ENCODE data around the gene TMED7.

The TMED7 gene

GRCh38 chr5:115607935-115608334 lies 17.9 kb downstream of the TMED7 start:
- TF ChIP-seq ZNF274 (IDR thresholded peaks at IDR 0.05; ENCODE audit: low read depth, low read length): no peak
- H3K4me3 ChIP-seq (ENCODE audit: low read length): no peak overlapping the region

DNA sequence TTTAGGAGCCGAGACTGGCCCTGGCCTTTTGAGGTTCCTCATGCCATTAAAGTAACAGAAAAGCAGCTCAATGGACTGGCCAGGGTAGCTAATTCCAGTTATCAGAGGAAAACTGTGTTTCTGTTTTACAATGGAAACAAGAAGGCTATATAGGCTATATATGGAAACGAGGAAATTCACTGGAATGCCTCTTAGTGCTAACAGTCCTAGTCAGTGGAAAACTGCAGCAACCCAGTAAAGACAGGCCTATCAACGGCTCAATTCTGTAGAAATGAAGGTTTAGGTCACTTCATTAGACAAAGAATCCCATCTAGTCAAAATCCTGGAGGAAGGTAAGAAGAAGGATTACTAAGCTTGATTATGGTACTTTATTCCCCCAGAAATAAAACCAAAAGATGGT lies 20.4 kb downstream of the TMED7 start:
- no peak for TF ChIP-seq ZNF274 (IDR thresholded peaks at IDR 0.05; ENCODE audit: low read depth, low read length)
- no peak overlapping the region for H3K4me3 ChIP-seq (ENCODE audit: low read length)

DNA sequence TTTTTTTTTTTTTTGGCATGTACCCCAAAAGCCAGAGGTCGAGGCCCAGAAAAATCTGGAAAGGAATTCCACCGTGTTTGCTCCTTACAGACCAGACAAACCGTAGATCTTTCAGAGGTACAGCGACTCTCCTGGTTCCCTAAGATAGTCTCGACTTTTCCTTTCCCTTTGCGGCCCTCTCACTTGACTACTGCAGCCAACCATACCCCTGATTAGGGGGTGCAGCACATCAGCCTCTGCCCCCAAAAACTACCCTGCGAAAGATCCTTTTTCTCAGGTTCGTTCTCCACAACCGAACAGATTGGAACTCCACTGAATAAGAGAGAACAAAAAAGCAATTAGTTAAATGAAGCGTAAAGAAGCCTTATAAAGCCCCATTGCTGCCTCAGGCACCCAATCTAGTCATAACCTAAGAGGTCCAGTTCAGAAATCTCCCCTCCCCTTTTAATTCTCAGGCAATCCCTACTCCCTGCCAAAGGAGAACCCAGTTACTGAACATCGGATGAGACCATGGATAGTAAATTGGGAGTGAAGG lies 23.2 kb downstream of the TMED7 start:
- H3K4me3 ChIP-seq (ENCODE audit: low read length): peak overlapping the region; percentile 59; the same call in 1 of the 2 replicates

DNA sequence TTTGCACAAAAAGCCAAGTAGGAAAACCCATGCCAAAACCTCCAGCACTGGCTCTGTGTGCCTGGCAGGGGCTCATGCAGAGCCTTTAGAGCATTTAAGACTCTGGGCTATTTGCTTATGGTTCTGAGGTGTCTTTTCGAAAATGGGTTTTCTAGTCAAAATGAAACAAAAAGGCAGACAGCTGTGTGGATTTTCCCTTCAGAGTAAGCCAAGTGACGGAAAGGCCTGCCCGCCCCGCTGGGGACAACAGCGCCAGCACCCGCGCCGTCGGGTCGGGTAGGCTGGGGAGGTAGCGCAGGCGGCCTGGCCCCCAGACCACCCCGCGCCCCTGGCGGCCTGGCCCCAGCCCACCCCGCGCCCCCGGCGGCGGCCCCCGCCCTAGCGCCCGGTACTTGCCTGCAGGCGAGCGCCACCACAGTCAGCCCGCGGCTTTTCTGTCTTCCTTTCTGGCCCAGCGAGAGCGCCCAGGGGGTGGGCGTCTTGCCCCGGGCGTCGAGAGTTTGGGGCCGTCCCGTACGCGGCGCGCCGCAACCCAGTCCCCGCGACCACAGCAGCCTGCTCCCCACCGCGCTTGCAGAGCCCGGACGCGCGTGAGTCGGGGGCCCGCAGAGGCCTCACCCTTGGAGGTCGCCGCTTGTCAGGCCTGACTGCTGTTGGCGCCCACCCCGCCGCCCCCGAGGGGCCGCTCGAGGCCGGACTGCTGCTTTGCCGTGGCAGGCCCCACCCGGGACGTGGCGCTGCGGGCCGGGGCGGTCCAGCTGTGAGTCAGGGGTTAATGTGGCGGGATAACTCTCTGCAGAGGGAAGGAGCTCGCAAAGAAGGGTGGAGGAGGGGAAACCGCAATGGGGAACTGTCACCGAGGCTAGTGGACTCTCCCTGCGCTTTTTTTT lies 23.9 kb downstream of the TMED7 start, which contains the start of gene TICAM2:
TSS of gene TICAM2 (minus strand) at position 779 of the 890 bp plus-strand sequence. CDS start 21,223 bp downstream, outside the sequence.
- no peak for TF ChIP-seq ZNF274 (IDR thresholded peaks at IDR 0.05; ENCODE audit: low read depth, low read length)
- H3K4me3 ChIP-seq (ENCODE audit: low read length): peak within 1 kb of the TSS; percentile 59

More for the DNA sequence above, 23.2 kb downstream of the TMED7 start:
- no peak for TF ChIP-seq ZNF274 (IDR thresholded peaks at IDR 0.05; ENCODE audit: low read depth, low read length)

DNA sequence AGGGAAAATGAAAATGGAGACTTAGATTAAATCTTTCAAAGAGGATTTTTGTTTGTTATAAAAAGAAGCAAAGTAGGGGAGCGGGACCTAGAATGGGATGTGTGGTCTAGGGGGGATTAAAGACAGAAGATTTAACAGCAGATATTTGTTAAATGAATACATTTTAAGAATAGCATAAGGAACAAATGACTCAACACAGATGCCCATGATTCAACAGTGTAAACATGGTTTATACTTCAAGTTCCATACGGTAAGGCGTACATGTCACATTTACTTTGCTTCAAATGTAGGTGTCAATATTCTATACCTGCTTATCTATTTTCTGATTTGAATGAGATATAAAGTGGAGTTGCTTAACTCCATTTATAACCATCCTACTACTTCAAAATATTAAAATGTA lies 25.1 kb downstream of the TMED7 start:
- H3K4me3 ChIP-seq (ENCODE audit: low read length): no peak overlapping the region; the same call in 1 of the 2 replicates

GRCh38 chr5:115599924-115600323 lies 25.9 kb downstream of the TMED7 start:
- no peak for TF ChIP-seq ZNF274 (IDR thresholded peaks at IDR 0.05; ENCODE audit: low read depth, low read length)
- H3K4me3 ChIP-seq (ENCODE audit: low read length): no peak overlapping the region

More for the DNA sequence above, 25.1 kb downstream of the TMED7 start:
- no peak for TF ChIP-seq ZNF274 (IDR thresholded peaks at IDR 0.05; ENCODE audit: low read depth, low read length)

DNA sequence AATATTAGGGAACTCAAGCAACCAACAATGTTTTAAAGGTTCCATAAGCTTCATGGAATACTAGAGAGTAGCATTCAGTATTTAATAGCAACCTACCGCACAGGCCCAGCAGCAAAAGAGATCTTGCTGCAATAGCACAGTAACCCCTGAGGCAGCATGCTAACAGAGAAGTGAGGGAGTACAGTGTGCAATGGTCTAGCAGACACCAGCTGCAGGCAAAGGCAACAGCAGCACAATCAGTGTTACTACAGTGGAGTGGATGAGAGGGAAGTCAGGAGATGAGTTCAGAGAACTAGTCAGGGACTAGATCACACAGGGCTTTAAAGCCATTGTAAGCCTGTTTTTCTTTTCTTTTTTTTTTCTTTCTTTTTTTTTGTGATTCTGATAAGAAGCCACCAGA lies 26.3 kb downstream of the TMED7 start:
- H3K4me3 ChIP-seq (ENCODE audit: low read length): no peak overlapping the region
- no peak for TF ChIP-seq ZNF274 (IDR thresholded peaks at IDR 0.05; ENCODE audit: low read depth, low read length)

GRCh38 chr5:115594128-115595047 lies 31.4 kb downstream of the TMED7 start:
- no peak overlapping the region for H3K4me3 ChIP-seq (ENCODE audit: low read length)
- TF ChIP-seq ZNF274 (IDR thresholded peaks at IDR 0.05; ENCODE audit: low read depth, low read length): no peak

DNA sequence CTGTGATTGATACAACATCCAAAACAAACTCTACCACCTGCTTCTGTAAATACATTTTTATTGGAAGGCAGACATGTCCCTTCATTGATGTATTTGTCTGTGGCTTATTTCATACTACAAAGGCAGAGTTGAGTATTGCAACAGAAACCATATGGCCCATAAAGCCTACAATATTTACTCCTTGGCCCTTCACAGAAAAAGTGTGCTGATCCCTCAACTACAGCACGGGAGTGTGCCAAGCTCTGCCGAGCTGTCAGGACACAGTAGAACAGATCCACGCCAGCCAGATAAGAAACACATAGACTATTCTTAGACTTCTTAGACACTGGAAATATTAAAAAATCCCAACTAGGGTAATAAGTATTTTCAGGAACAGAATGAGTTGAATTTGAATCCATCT lies 36.8 kb downstream of the TMED7 start:
- TF ChIP-seq ZNF274 (IDR thresholded peaks at IDR 0.05; ENCODE audit: low read depth, low read length): no peak
- no peak overlapping the region for H3K4me3 ChIP-seq (ENCODE audit: low read length)

- no peak for TF ChIP-seq ZNF274 (IDR thresholded peaks at IDR 0.05; ENCODE audit: low read depth, low read length)
- H3K4me3 ChIP-seq (ENCODE audit: low read length): no peak overlapping the region
Measured at GRCh38 chr5:115588640-115589039, 37.2 kb downstream of the TMED7 start.

GRCh38 chr5:115586525-115587146 lies 39.2 kb downstream of the TMED7 start:
- no peak overlapping the region for H3K4me3 ChIP-seq (ENCODE audit: low read length)
- TF ChIP-seq ZNF274 (IDR thresholded peaks at IDR 0.05; ENCODE audit: low read depth, low read length): no peak

GRCh38 chr5:115585265-115585664 lies 40.6 kb downstream of the TMED7 start:
- no peak for TF ChIP-seq ZNF274 (IDR thresholded peaks at IDR 0.05; ENCODE audit: low read depth, low read length)
- H3K4me3 ChIP-seq (ENCODE audit: low read length): no peak overlapping the region

DNA sequence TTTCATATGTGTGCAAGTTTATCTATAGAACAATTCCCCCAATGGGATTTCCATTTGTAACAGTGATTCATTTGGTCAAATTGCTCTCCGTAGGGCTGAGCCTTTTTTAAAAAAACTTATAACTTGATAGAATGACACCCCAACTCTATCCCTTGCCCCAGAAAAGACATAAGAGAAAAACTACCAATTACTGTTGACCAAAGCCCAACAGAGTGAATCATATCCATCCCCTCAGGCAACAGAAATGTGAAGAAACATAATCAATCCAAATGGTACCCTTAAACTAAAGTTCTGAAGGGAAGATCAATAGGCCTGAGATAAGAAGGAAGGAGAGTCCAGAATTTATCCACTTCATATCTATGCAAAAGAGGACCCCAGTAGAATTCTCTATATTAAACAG lies 41.3 kb downstream of the TMED7 start:
- no peak for TF ChIP-seq ZNF274 (IDR thresholded peaks at IDR 0.05; ENCODE audit: low read depth, low read length)
- no peak overlapping the region for H3K4me3 ChIP-seq (ENCODE audit: low read length)

DNA sequence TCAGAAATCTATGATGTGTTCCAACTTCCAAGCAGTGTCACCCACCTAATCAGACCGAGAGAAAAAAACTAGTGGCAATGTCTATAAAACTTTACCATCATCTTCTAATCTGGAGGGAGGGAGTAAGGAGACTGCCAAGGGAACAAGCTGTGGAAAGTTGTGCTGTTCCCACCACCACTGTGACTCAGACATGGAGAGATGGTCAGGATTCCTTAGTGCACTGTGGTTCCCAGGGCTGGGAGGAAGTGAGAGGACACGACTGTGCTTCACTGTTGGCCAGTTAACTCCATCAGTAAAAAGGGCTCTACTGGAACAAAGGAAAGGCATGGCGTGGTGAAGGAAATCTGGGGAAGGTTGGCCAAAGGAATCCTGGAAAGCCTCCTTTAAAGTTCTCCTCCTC lies 42.4 kb downstream of the TMED7 start:
- H3K4me3 ChIP-seq (ENCODE audit: low read length): no peak overlapping the region
- TF ChIP-seq ZNF274 (IDR thresholded peaks at IDR 0.05; ENCODE audit: low read depth, low read length): no peak
